Activated CD8-positive, alpha-beta T cell treated with anti-CD3 and anti-CD28 coated beads for 36 hours (primary cell): ENCODE measurements around the gene B3GALT4. TPM values are rescaled to one million over a fixed set of nuclear protein-coding genes. Genes with fewer than 3 reads are reported as not detected.
A peak's percentile ranks its signal among the peaks of the same experiment; 100 is the strongest.
"Not testable (repeated sequence)": the region's sequence is repeated elsewhere in the genome, so short reads cannot be mapped to it uniquely, and the experiment has no call there.

Source experiments
- ATAC-seq: fragments of 200-7000 bp; cut with Tn5 transposase; one replicate; pipeline ENCODE4 v1.10.0; 2021; ENCODE audit warnings: mild to moderate bottlenecking, moderate library complexity
- CTCF ChIA-PET: fragments of 350-600 bp; sonication (Branson Sonifier 250); formaldehyde crosslinking; loops from one replicate; lab custom pipeline; 2021; ENCODE audit warnings: antibody characterized with exemption; lab: Charles Lee
- POLR2A ChIA-PET: fragments of 350-600 bp; sonication (Branson Sonifier 250); formaldehyde crosslinking; loops from one replicate; lab custom pipeline; 2021; ENCODE audit warnings: antibody characterized with exemption; lab: Charles Lee
- DNase-seq: peaks from one replicate; pipeline ENCODE4 v3.0.0-alpha.2; 2020
- H3K27ac Mint-ChIP-seq: one replicate; pipeline ENCODE4 v1.8.0; 2021; ENCODE audit warnings: mild to moderate bottlenecking, mixed read lengths
- H3K27me3 Mint-ChIP-seq: one replicate; pipeline ENCODE4 v1.8.0; 2021; ENCODE audit warnings: mixed read lengths
- H3K36me3 Mint-ChIP-seq: one replicate; pipeline ENCODE4 v1.8.0; 2021; ENCODE audit warnings: low read depth, mixed read lengths
- H3K4me1 Mint-ChIP-seq: one replicate; pipeline ENCODE4 v1.8.0; 2021; ENCODE audit warnings: low read depth, mixed read lengths
- H3K4me3 Mint-ChIP-seq: one replicate; pipeline ENCODE4 v1.8.0; 2021; ENCODE audit warnings: mild to moderate bottlenecking, moderate library complexity, mixed read lengths
- H3K9me3 Mint-ChIP-seq: one replicate; pipeline ENCODE4 v1.8.0; 2021; ENCODE audit warnings: mixed read lengths
- CTCF ChIP-seq: fragments of 200-600 bp; IDR thresholded peaks from one replicate; pipeline ENCODE4 v1.8.0; 2022; ENCODE audit warnings: antibody characterized with exemption, mild to moderate bottlenecking
- intact Hi-C: fragments of 100-400 bp; cut with micrococcal nuclease; formaldehyde crosslinking; loops from one replicate; pipeline ENCODE4 v1.10.0; 2022
- total RNA-seq, 2 experiments: library from RNA; stranded (reverse); gene quantifications; one replicate each; pipeline ENCODE4 v1.2.3, GENCODE V29; 2021

The B3GALT4 gene
- total RNA-seq, 2 experiments from 2014 or later = 3.6 to 4.2 TPM

GRCh38 chr6:33279971-33280511, 3.1 kb downstream of the B3GALT4 start:
- intact Hi-C loops = no loop called here
- Mint-ChIP-seq H3K27ac (peak overlapping the region; percentile 20), H3K27me3 (no peaks in the 10 kb centered on the region), H3K36me3 (peaks cover 29% of the 10 kb centered on the region), H3K9me3 (no peaks in the 10 kb centered on the region), H3K4me1 (peaks cover 29% of the 10 kb centered on the region), H3K4me3 (no peak overlapping the region)
- ChIA-PET POLR2A (interaction anchor here (9.5 kb wide), 1 partner anchor 13 kb away, joined by 261 read pairs; the partner anchor contains the start of genes PFDN6, RGL2 and WDR46), CTCF (interaction anchor here (1.5 to 5.6 kb wide), 2 partner anchors 9 to 31 kb away, joined by 3 to 35 read pairs; partner anchors contain the start of genes PFDN6 and WDR46)
- DNase-seq = no peak
- ATAC-seq = no peak
- TF ChIP-seq CTCF = peak; percentile 19

- Mint-ChIP-seq H3K27me3 (no peaks in the 10 kb centered on the region), H3K36me3 (peaks cover 24% of the 10 kb centered on the region), H3K27ac (peak overlapping the region; percentile 53), H3K4me3 (no peak overlapping the region), H3K9me3 (no peaks in the 10 kb centered on the region), H3K4me1 (peaks cover 24% of the 10 kb centered on the region)
- ChIA-PET POLR2A (interaction anchor here (1.5 to 9.5 kb wide), 2 partner anchors 8 to 13 kb away, joined by 11 to 261 read pairs; partner anchors contain the start of genes PFDN6, RGL2, RPS18 and VPS52), CTCF (interaction anchor here (1.5 to 5.6 kb wide), 2 partner anchors 8 to 31 kb away, joined by 3 to 35 read pairs; partner anchors contain the start of genes PFDN6 and WDR46)
- intact Hi-C loops = no loop called here
- ATAC-seq = no peak
- no peak for TF ChIP-seq CTCF
- DNase-seq = no peak
Observed at GRCh38 chr6:33280539-33280938, 3.6 kb downstream of the B3GALT4 start.

GRCh38 chr6:33285214-33285613, 8.3 kb downstream of the B3GALT4 start:
- Mint-ChIP-seq H3K36me3 (peaks cover 35% of the 10 kb centered on the region), H3K4me1 (peaks cover 20% of the 10 kb centered on the region)
- ChIA-PET CTCF (interaction anchor here (1.0 kb wide), 1 partner anchor 8 kb away, joined by 3 read pairs; the partner anchor contains the start of gene B3GALT4), POLR2A (interaction anchor here (1.1 kb wide), 1 partner anchor 16 kb away, joined by 3 read pairs; no protein-coding TSS in a partner anchor)
- H3K4me3 Mint-ChIP-seq, intact Hi-C loops, DNase-seq, H3K27me3 Mint-ChIP-seq, H3K27ac Mint-ChIP-seq, ATAC-seq, H3K9me3 Mint-ChIP-seq: not testable (repeated sequence)

- ATAC-seq = no peak
- CTCF ChIA-PET = interaction anchor here (1.3 to 4.6 kb wide), 2 partner anchors 9 to 15 kb away, joined by 4 to 35 read pairs; partner anchors contain the start of genes B3GALT4 and RPS18
Observed at GRCh38 chr6:33286946-33287914, 10.3 kb downstream of the B3GALT4 start.

More at GRCh38 chr6:33286946-33287914, 10.3 kb downstream of the B3GALT4 start:
- Mint-ChIP-seq H3K36me3 (peaks cover 49% of the 10 kb centered on the region), H3K4me3 (peak overlapping the region; percentile 89), H3K9me3 (no peaks in the 10 kb centered on the region), H3K27me3 (no peaks in the 10 kb centered on the region), H3K4me1 (peaks cover 33% of the 10 kb centered on the region), H3K27ac (peak overlapping the region; percentile 49)
- POLR2A ChIA-PET = interaction anchor here (4.7 to 13.9 kb wide), 4 partner anchors 9 to 25 kb away, joined by 29 to 261 read pairs (median 72); partner anchors contain the start of genes B3GALT4, RGL2, RPS18 and TAPBP
- TF ChIP-seq CTCF = no peak
- intact Hi-C loops = no loop called here
- no peak for DNase-seq
